Keratinocyte (primary cell): ENCODE data around the gene FAM153A. TPM values are rescaled to one million over a fixed set of nuclear protein-coding genes. Genes with fewer than 3 reads are reported as not detected.
"Not testable (repeated sequence)": the region's sequence is repeated elsewhere in the genome, so short reads cannot be mapped to it uniquely, and the experiment has no call there.

ENCODE experiments used
- DNase-seq: peaks from one replicate; pipeline ENCODE4 v3.0.0-alpha.2; 2011; ENCODE audit warnings: low read depth, missing footprints, low spot score
- FAIRE-seq: peaks from 2 replicates; lab custom pipeline; 2011; peaks lifted over from hg19 to GRCh38; lab: Jason Lieb, UNC
- H2AFZ ChIP-seq: 2 replicates; pipeline ENCODE4 v1.6.0; 2012; ENCODE audit warnings: low read length, control low read depth, inconsistent platforms; ENCODE audit not compliant: control insufficient read depth
- H3K27ac ChIP-seq: 2 replicates; pipeline ENCODE4 v1.5.1; 2011; ENCODE audit warnings: low read length; ENCODE audit not compliant: control insufficient read depth, insufficient read depth
- H3K27me3 ChIP-seq: 3 replicates; pipeline ENCODE4 v1.6.0; 2011; ENCODE audit warnings: low read length; ENCODE audit not compliant: control insufficient read depth, insufficient read depth; ENCODE audit errors: extremely low read depth
- H3K36me3 ChIP-seq, 2 experiments: 2 replicates in 1 of 2; 3 replicates in 1 of 2; pipeline ENCODE4 v1.5.1; 2011; ENCODE audit warnings: low read length in 2 of 2, mild to moderate bottlenecking in 1 of 2; ENCODE audit not compliant: control insufficient read depth in 2 of 2, insufficient read depth in 2 of 2; ENCODE audit errors: extremely low read depth in 1 of 2
- H3K4me1 ChIP-seq: 3 replicates; pipeline ENCODE4 v1.5.1; 2011; ENCODE audit warnings: low read length; ENCODE audit not compliant: control insufficient read depth, insufficient read depth; ENCODE audit errors: extremely low read depth
- H3K4me2 ChIP-seq: 3 replicates; pipeline ENCODE4 v1.6.0; 2011; ENCODE audit warnings: low read depth, low read length; ENCODE audit not compliant: control insufficient read depth, insufficient read depth; ENCODE audit errors: extremely low read depth
- H3K4me3 ChIP-seq, 3 experiments: fragments of 200-600 bp in 1 of 3; sonication (generic) in 1 of 3; 2 replicates in 2 of 3; 3 replicates in 1 of 3; pipeline ENCODE4 v1.5.1; 2011 to 2016; ENCODE audit warnings: low read length in 3 of 3, mild to moderate bottlenecking in 3 of 3, control low read depth in 2 of 3, inconsistent platforms in 1 of 3, low read depth in 1 of 3, mixed read lengths in 1 of 3, mixed run types in 1 of 3, moderate library complexity in 1 of 3; ENCODE audit not compliant: control insufficient read depth in 2 of 3, insufficient read depth in 2 of 3; ENCODE audit errors: extremely low read depth in 1 of 3
- H3K79me2 ChIP-seq: 2 replicates; pipeline ENCODE4 v1.6.0; 2012; ENCODE audit warnings: low read length; ENCODE audit not compliant: control insufficient read depth, insufficient read depth
- H3K9ac ChIP-seq: 3 replicates; pipeline ENCODE4 v1.6.0; 2011; ENCODE audit warnings: low read length; ENCODE audit not compliant: control insufficient read depth, insufficient read depth; ENCODE audit errors: extremely low read depth
- H3K9me1 ChIP-seq: 3 replicates; pipeline ENCODE4 v1.6.0; 2011; ENCODE audit warnings: low read length; ENCODE audit not compliant: control insufficient read depth, insufficient read depth; ENCODE audit errors: extremely low read depth
- H3K9me3 ChIP-seq: 2 replicates; pipeline ENCODE4 v1.5.1; 2012; ENCODE audit warnings: low read depth, low read length; ENCODE audit not compliant: control insufficient read depth
- H4K20me1 ChIP-seq: 3 replicates; pipeline ENCODE4 v1.6.0; 2011; ENCODE audit warnings: low read length; ENCODE audit not compliant: control insufficient read depth, insufficient read depth; ENCODE audit errors: extremely low read depth
- dilution Hi-C: fragments of 300-500 bp; cut with MboI; formaldehyde crosslinking; loops from one replicate; pipeline ENCODE4 v1.7.0; 2020; ENCODE audit warnings: low sequenced_read_pairs; ENCODE audit not compliant: extremely low pct_ligation_motif_present
- polyA plus RNA-seq, 5 experiments: library from polyadenylated mRNA; depleted of rRNA in 3 of 5; stranded (reverse) in 3 of 5; stranded (forward) in 1 of 5; unstranded in 1 of 5; fragments of >200 nt; gene quantifications; 1 replicate in 1 of 5; 2 replicates in 3 of 5; 3 replicates in 1 of 5; pipeline versions ENCODE4 v1.2.1 to v1.2.3, GENCODE V29; 2011 to 2012; ENCODE audit warnings: missing spikeins in 2 of 5, low read depth in 1 of 5, low replicate concordance in 1 of 5

The FAM153A gene
- polyA plus RNA-seq, 1 donor (not counting 4 experiments of a cell fraction or from before 2014, with no cell fraction given) = 0.01 TPM

GRCh38 chr5:177822489-177822888 is 39.8 kb upstream of the FAM153A start:
- FAIRE-seq, DNase-seq, H3K27ac ChIP-seq, H3K27me3 ChIP-seq, dilution Hi-C loops, H3K9me3 ChIP-seq, H3K79me2 ChIP-seq, H3K4me2 ChIP-seq, H3K4me3 ChIP-seq, H3K4me1 ChIP-seq, H2AFZ ChIP-seq, H3K36me3 ChIP-seq, H4K20me1 ChIP-seq, H3K9me1 ChIP-seq, H3K9ac ChIP-seq: not testable (repeated sequence)

GRCh38 chr5:177819664-177820063 is 37.0 kb upstream of the FAM153A start:
- H3K9me3 ChIP-seq, H3K9me1 ChIP-seq, H3K4me1 ChIP-seq, H3K9ac ChIP-seq, H3K36me3 ChIP-seq, FAIRE-seq, H3K4me2 ChIP-seq, H3K4me3 ChIP-seq, dilution Hi-C loops, DNase-seq, H3K27me3 ChIP-seq, H3K79me2 ChIP-seq, H2AFZ ChIP-seq, H3K27ac ChIP-seq, H4K20me1 ChIP-seq: not testable (repeated sequence)

- FAIRE-seq, H3K79me2 ChIP-seq, H3K36me3 ChIP-seq, H3K27me3 ChIP-seq, DNase-seq, H3K4me3 ChIP-seq, H3K9me3 ChIP-seq, H4K20me1 ChIP-seq, H3K9me1 ChIP-seq, H2AFZ ChIP-seq, H3K9ac ChIP-seq, H3K27ac ChIP-seq, H3K4me1 ChIP-seq, dilution Hi-C loops, H3K4me2 ChIP-seq: not testable (repeated sequence)
These were observed 30.2 kb upstream of the FAM153A start for GRCh38 chr5:177812814-177813425.

- dilution Hi-C loops = not testable (repeated sequence)
These were observed 29.6 kb upstream of the FAM153A start for GRCh38 chr5:177812160-177812743.

GRCh38 chr5:177809209-177809913 is 26.7 kb upstream of the FAM153A start:
- H3K27ac ChIP-seq, H3K9me1 ChIP-seq, H3K79me2 ChIP-seq, H3K4me3 ChIP-seq, H3K4me2 ChIP-seq, H3K9ac ChIP-seq, H3K36me3 ChIP-seq, H3K4me1 ChIP-seq, H2AFZ ChIP-seq, H3K27me3 ChIP-seq, DNase-seq, dilution Hi-C loops, H4K20me1 ChIP-seq, H3K9me3 ChIP-seq: not testable (repeated sequence)
- peak; percentile 80 for FAIRE-seq

More at GRCh38 chr5:177812160-177812743, 29.6 kb upstream of the FAM153A start:
- not testable (repeated sequence) for H3K36me3 ChIP-seq, H3K4me2 ChIP-seq, H3K27ac ChIP-seq, H3K4me3 ChIP-seq, H3K27me3 ChIP-seq, H3K79me2 ChIP-seq, H3K9ac ChIP-seq, H3K9me1 ChIP-seq, FAIRE-seq, H4K20me1 ChIP-seq, DNase-seq, H2AFZ ChIP-seq, H3K4me1 ChIP-seq, H3K9me3 ChIP-seq
